ENCODE results near the gene SIN3A. TPM values are rescaled to one million over a fixed set of nuclear protein-coding genes. Genes with fewer than 3 reads are reported as not detected.
A peak's percentile ranks its signal among the peaks of the same experiment; 100 is the strongest.

The SIN3A gene
- total and polyA plus RNA-seq, 2 donors (not counting 1 experiment from before 2014, with no cell fraction given), result 32.0 to 153 TPM

DNA sequence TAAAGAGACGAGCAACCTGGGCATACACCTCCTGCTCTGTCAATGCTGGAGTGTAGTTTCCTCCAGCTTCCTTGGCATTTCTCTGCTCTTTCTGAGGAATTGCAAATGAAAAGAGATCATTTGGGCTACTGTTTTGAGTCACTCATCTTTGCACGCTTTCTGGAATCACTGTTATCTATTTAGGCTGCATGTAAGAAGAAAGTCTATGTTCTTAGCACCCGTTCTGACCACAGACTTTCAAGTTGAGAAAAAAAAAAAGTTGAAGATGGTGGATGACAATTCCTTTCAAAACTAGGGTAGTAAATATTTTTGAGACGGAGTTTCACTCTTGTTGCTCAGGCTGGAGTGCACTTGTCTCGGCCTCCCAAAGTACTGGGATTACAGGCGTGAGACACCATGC, 41.3 kb downstream of the SIN3A start:
- intact Hi-C loops (cut with micrococcal nuclease), result no loop called here
- Histone ChIP-seq H3K4me1 (ENCODE audit: control insufficient read depth in 2 of 2, insufficient read depth in 2 of 2, low read length in 2 of 2) (no peaks in the 10 kb centered on the region), H3K36me3 (replicated peaks in 1 of 2; ENCODE audit: control extremely low read depth in 1 of 2, control insufficient read depth in 1 of 2, extremely low read depth in 1 of 2, insufficient read depth in 2 of 2, low read length in 1 of 2) (peaks cover 4 to 79% of the 10 kb centered on the region in 2 experiments), H3K4me3 (ENCODE audit: control extremely low read depth in 1 of 5, extremely low read depth in 1 of 5, insufficient read depth in 1 of 5, low read depth in 2 of 5, low read length in 4 of 5) (no peak overlapping the region), H3K27me3 (replicated peaks in 1 of 4; ENCODE audit: control extremely low read depth in 1 of 4, control insufficient read depth in 3 of 4, insufficient read depth in 4 of 4, low read length in 3 of 4) (no peaks in the 10 kb centered on the region), H3K9me3 (ENCODE audit: control extremely low read depth in 1 of 3, control insufficient read depth in 2 of 3, insufficient read depth in 1 of 3, low read length in 2 of 3) (no peaks in the 10 kb centered on the region), H3K27ac (ENCODE audit: low read length in 2 of 2) (no peak overlapping the region), H3K79me2 (ENCODE audit: control insufficient read depth, insufficient read depth, low read length) (peaks cover 29% of the 10 kb centered on the region), H3K4me2 (replicated peaks; ENCODE audit: low read depth, low read length, poor library complexity, severe bottlenecking) (no peak overlapping the region), H2AFZ (ENCODE audit: insufficient read depth, low read depth, low read length, poor library complexity, severe bottlenecking) (no peak overlapping the region), H3K9ac (ENCODE audit: low read length) (no peak overlapping the region), H4K20me1 (ENCODE audit: control insufficient read depth, insufficient read depth, low read length, poor library complexity, severe bottlenecking) (peaks cover 9% of the 10 kb centered on the region)
- Mint-ChIP-seq H3K27me3 (no peaks in the 10 kb centered on the region), H3K9me3 (ENCODE audit: insufficient read depth) (no peaks in the 10 kb centered on the region), H3K4me1 (peaks cover 3% of the 10 kb centered on the region), H3K27ac (peak overlapping the region; percentile 13), H3K4me3 (no peak overlapping the region)
- POLR2A ChIA-PET, result no interaction called here
- CTCF ChIA-PET, result interaction anchor here (0.6 kb wide), 1 partner anchor 80 kb away, joined by 3 read pairs; no protein-coding TSS in a partner anchor
- 72% methylated on average over 3 of the region's 6 CpGs for WGBS (ENCODE audit: insufficient coverage)
- TF ChIP-seq, protein P1, sequence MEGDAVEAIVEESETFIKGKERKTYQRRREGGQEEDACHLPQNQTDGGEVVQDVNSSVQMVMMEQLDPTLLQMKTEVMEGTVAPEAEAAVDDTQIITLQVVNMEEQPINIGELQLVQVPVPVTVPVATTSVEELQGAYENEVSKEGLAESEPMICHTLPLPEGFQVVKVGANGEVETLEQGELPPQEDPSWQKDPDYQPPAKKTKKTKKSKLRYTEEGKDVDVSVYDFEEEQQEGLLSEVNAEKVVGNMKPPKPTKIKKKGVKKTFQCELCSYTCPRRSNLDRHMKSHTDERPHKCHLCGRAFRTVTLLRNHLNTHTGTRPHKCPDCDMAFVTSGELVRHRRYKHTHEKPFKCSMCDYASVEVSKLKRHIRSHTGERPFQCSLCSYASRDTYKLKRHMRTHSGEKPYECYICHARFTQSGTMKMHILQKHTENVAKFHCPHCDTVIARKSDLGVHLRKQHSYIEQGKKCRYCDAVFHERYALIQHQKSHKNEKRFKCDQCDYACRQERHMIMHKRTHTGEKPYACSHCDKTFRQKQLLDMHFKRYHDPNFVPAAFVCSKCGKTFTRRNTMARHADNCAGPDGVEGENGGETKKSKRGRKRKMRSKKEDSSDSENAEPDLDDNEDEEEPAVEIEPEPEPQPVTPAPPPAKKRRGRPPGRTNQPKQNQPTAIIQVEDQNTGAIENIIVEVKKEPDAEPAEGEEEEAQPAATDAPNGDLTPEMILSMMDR (IDR thresholded peaks at IDR 0.05), result no peak
- TF ChIP-seq EZH2 (IDR thresholded peaks at IDR 0.05; ENCODE audit: borderline replicate concordance, insufficient read depth, low read depth, low read length, poor library complexity, severe bottlenecking), result no peak
- DNase-seq (no peak), ATAC-seq (ENCODE audit: low read depth) (no peak)

DNA sequence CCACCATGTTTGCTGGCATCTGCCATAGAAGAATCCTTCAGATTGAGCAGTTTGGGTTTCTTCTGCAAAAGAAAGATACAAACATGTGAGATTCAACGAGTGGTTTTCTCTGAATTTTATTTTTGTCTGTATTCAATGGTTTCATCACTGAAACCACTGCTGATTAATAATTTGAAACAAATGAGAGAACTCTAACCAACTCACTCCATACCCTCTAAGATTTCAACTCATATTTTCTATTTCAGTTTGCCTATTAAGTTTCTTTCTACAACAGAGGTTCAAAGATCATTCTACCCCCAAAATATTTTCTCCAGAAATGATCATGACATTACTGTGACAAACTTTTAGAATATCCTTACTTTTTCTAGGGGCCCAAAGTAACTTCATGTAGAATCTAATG, 44.4 kb downstream of the SIN3A start:
- no peak overlapping the region for H3K27ac Mint-ChIP-seq
- no peak for DNase-seq
- POLR2A ChIA-PET, result no interaction called here

More for the DNA sequence above, 44.4 kb downstream of the SIN3A start:
- Histone ChIP-seq H3K9ac (ENCODE audit: low read length) (no peak overlapping the region), H3K27ac (ENCODE audit: low read length in 2 of 2) (no peak overlapping the region), H4K20me1 (ENCODE audit: control insufficient read depth, insufficient read depth, low read length, poor library complexity, severe bottlenecking) (peaks cover 11% of the 10 kb centered on the region), H2AFZ (ENCODE audit: insufficient read depth, low read depth, low read length, poor library complexity, severe bottlenecking) (no peak overlapping the region), H3K36me3 (replicated peaks in 1 of 2; ENCODE audit: control extremely low read depth in 1 of 2, control insufficient read depth in 1 of 2, extremely low read depth in 1 of 2, insufficient read depth in 2 of 2, low read length in 1 of 2) (peaks cover 2 to 80% of the 10 kb centered on the region in 2 experiments), H3K27me3 (replicated peaks in 1 of 4; ENCODE audit: control extremely low read depth in 1 of 4, control insufficient read depth in 3 of 4, insufficient read depth in 4 of 4, low read length in 3 of 4) (no peaks in the 10 kb centered on the region), H3K4me2 (replicated peaks; ENCODE audit: low read depth, low read length, poor library complexity, severe bottlenecking) (no peak overlapping the region), H3K4me3 (ENCODE audit: control extremely low read depth in 1 of 5, extremely low read depth in 1 of 5, insufficient read depth in 1 of 5, low read depth in 2 of 5, low read length in 4 of 5) (no peak overlapping the region), H3K79me2 (ENCODE audit: control insufficient read depth, insufficient read depth, low read length) (peaks cover 26% of the 10 kb centered on the region), H3K9me3 (ENCODE audit: control extremely low read depth in 1 of 3, control insufficient read depth in 2 of 3, insufficient read depth in 1 of 3, low read length in 2 of 3) (no peaks in the 10 kb centered on the region), H3K4me1 (ENCODE audit: control insufficient read depth in 2 of 2, insufficient read depth in 2 of 2, low read length in 2 of 2) (no peaks in the 10 kb centered on the region)
- no peak for TF ChIP-seq EZH2 (IDR thresholded peaks at IDR 0.05; ENCODE audit: borderline replicate concordance, insufficient read depth, low read depth, low read length, poor library complexity, severe bottlenecking)
- TF ChIP-seq, protein P1 (IDR thresholded peaks at IDR 0.05), result no peak
- H3K27me3 Mint-ChIP-seq, result no peaks in the 10 kb centered on the region
- H3K4me3 Mint-ChIP-seq, result no peak overlapping the region
- intact Hi-C loops (cut with micrococcal nuclease), result no loop called here
- WGBS (ENCODE audit: insufficient coverage), result no CpG with 5 or more reads among the region's 1 CpG
- H3K4me1 Mint-ChIP-seq, result no peaks in the 10 kb centered on the region
- CTCF ChIA-PET, result no interaction called here
- no peak for ATAC-seq (ENCODE audit: low read depth)
- no peaks in the 10 kb centered on the region for H3K9me3 Mint-ChIP-seq (ENCODE audit: insufficient read depth)
